H7 (cell line): Measurements from ENCODE around the gene DDX39B. TPM values are rescaled to one million over a fixed set of nuclear protein-coding genes. Genes with fewer than 3 reads are reported as not detected.
"Not testable (repeated sequence)": the region's sequence is repeated elsewhere in the genome, so short reads cannot be mapped to it uniquely, and the experiment has no call there.

Experiments
- DNase-seq: peaks from one replicate; pipeline ENCODE4 v3.0.0; 2012
- H3K27me3 ChIP-seq: 2 replicates; pipeline ENCODE4 v1.6.0; 2011; ENCODE audit warnings: mild to moderate bottlenecking, low read length; ENCODE audit not compliant: control insufficient read depth, insufficient read depth
- H3K36me3 ChIP-seq: replicated peaks from 2 replicates; pipeline ENCODE4 v1.5.1; 2011; ENCODE audit warnings: low read length; ENCODE audit not compliant: control insufficient read depth, insufficient read depth
- H3K4me3 ChIP-seq: 2 replicates; pipeline ENCODE4 v1.5.1; 2011; ENCODE audit warnings: low read depth, mild to moderate bottlenecking, control low read depth, low read length, moderate library complexity; ENCODE audit not compliant: insufficient read depth
- total RNA-seq: library from RNA; depleted of rRNA; stranded (reverse); fragments of >200 nt; shearing (Covaris generic); gene quantifications from 2 replicates; pipeline ENCODE4 v1.2.3, GENCODE V29; 2014

Gene DDX39B
- total RNA-seq, 1 experiment from 2014 or later: 872 TPM

GRCh38 chr6:31531771-31532643 lies 9.8 kb downstream of the DDX39B start:
- peaks cover 59% of the 10 kb centered on the region for H3K36me3 ChIP-seq
- no peak for DNase-seq
- no peak overlapping the region for H3K4me3 ChIP-seq
- no peaks in the 10 kb centered on the region for H3K27me3 ChIP-seq

DNA sequence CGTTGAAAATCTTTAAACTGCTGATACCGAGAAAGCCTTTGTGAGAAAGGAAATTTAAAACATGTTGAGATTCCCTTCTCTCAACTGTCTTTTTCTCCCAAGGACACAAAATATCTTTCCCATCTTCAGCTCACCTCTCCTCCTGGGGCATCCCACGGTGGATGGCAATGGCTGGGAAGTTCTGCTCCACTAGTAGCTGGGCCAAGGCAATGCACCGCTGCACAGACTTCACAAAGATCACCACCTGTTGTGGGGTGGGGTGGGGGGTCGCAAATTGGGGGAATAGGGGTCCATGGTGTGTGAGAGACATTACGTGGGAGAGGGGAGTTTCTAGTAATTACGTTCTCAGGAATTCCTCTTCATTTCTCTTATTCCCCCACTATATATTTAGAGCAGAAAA lies 10.6 kb downstream of the DDX39B start:
- no peak overlapping the region for H3K4me3 ChIP-seq
- peaks cover 52% of the 10 kb centered on the region for H3K36me3 ChIP-seq
- H3K27me3 ChIP-seq: no peaks in the 10 kb centered on the region
- DNase-seq: no peak

DNA sequence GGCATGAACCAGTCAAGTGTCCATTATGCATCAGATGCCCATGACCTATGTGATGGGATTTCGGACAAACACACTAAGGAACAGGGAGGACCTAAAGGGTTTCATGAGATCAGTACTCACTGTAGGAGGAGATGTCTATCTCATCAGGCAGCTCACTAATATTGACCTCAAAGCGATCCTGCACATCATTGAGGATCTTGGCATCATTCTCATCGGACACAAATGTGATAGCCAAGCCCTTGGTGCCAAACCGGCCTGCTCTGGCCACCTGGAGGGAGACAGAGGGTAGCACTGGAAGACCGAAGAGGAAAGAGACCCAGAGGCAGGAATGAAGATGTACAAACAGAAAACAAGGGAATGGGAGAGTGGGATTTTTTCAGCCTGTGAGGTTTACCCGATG lies 11.1 kb downstream of the DDX39B start:
- Histone ChIP-seq H3K27me3 (no peaks in the 10 kb centered on the region), H3K4me3 (no peak overlapping the region), H3K36me3 (peaks cover 47% of the 10 kb centered on the region)
- no peak for DNase-seq

- Histone ChIP-seq H3K4me3 (no peak overlapping the region), H3K27me3 (no peaks in the 10 kb centered on the region), H3K36me3 (peaks cover 36% of the 10 kb centered on the region)
- peak; percentile 54 for DNase-seq
Measured at GRCh38 chr6:31529329-31530150, 12.3 kb downstream of the DDX39B start.

GRCh38 chr6:31528821-31529328 lies 12.9 kb downstream of the DDX39B start, which contains the start of gene MCCD1:
TSS of gene MCCD1 (plus strand) at chr6:31528962. CDS start at chr6:31529015, 53 bp downstream.
- peak; percentile 57 for DNase-seq
- Histone ChIP-seq H3K27me3 (no peaks in the 10 kb centered on the region), H3K36me3 (peaks cover 31% of the 10 kb centered on the region), H3K4me3 (no peak within 1 kb of the TSS)

DNA sequence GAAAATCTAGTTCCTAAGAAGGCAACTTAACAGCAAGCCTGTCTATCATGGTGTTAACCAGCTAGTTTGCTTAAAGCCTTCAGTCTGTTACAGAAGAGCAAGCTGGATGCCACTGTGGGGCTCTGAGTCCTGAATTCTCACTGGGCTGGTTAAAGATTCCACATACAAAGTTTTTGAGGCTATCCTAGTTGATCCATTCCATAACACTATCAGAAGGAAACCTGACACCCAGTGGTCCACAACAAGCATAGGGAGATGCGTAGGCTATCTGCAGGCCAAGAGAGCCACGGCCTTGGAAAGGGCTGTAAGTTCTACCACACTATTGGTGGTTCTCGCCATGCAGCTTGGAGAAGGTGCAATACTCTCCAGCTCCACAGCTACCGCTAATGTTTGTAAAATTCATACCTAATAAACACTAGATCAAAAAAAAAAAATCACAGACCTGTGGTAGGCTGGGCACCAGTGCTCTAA lies 13.5 kb downstream of the DDX39B start:
- no peak for DNase-seq
- Histone ChIP-seq H3K27me3 (no peaks in the 10 kb centered on the region), H3K4me3 (no peak overlapping the region), H3K36me3 (peaks cover 26% of the 10 kb centered on the region)

GRCh38 chr6:31525932-31526591 lies 15.7 kb downstream of the DDX39B start:
- no peak overlapping the region for H3K4me3 ChIP-seq
- no peaks in the 10 kb centered on the region for H3K27me3 ChIP-seq
- peaks cover 9% of the 10 kb centered on the region for H3K36me3 ChIP-seq
- no peak for DNase-seq

DNA sequence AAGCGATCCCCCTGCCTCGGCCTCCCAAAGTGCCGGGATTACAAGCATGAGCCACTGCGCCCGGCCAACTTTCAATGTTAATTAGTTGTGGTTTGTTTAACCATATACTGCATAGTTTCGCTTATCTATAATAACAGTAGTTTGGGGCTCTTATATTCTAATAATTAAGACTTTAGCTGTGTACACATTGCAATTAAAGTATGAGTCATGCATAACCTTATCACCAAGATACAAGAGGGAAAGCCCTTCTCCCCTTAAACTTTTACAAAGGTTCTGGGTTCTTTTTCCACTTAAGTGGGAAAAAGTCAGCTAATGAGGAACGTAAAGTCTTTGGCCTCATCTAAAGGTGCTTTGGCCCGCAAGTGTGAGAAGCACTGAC lies 16.3 kb downstream of the DDX39B start:
- Histone ChIP-seq H3K36me3 (peaks cover 4% of the 10 kb centered on the region), H3K4me3 (no peak overlapping the region)
- no peak for DNase-seq

DNA sequence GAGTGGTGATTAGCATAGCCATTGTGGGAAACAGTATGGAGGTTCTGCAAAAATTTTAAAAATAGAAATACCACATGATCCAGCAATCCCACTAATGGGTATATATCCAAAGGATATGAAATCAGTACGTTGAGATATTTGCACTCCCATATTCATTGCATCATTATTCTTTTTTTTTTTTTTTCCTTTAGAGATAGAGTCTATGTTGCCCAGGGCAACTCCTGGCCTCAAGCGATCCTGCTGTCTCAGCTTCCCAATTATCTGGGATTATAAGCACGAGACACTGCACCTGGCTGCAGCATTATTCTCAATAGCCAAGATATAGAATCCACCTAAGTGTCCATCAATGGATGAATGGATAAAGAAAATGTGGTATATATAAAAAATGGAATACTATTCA lies 20.0 kb downstream of the DDX39B start:
- no peaks in the 10 kb centered on the region for H3K36me3 ChIP-seq
- no peak for DNase-seq
- no peak overlapping the region for H3K4me3 ChIP-seq
- H3K27me3 ChIP-seq: no peaks in the 10 kb centered on the region

More for the DNA sequence above, 16.3 kb downstream of the DDX39B start:
- no peaks in the 10 kb centered on the region for H3K27me3 ChIP-seq

GRCh38 chr6:31513456-31514165 lies 28.2 kb downstream of the DDX39B start:
- H3K36me3 ChIP-seq: peaks cover 8% of the 10 kb centered on the region
- no peaks in the 10 kb centered on the region for H3K27me3 ChIP-seq
- no peak for DNase-seq
- H3K4me3 ChIP-seq: no peak overlapping the region

- DNase-seq: no peak
- peaks cover 11% of the 10 kb centered on the region for H3K36me3 ChIP-seq
- H3K4me3 ChIP-seq: no peak overlapping the region
- H3K27me3 ChIP-seq: no peaks in the 10 kb centered on the region
Measured at GRCh38 chr6:31510007-31510406, 31.8 kb downstream of the DDX39B start.

- peaks cover 11% of the 10 kb centered on the region for H3K36me3 ChIP-seq
- H3K4me3 ChIP-seq, H3K27me3 ChIP-seq, DNase-seq: not testable (repeated sequence)
Measured at GRCh38 chr6:31509036-31509435, 32.8 kb downstream of the DDX39B start.

- Histone ChIP-seq H3K27me3 (no peaks in the 10 kb centered on the region; the same call in 1 of the 2 replicates), H3K36me3 (peaks cover 1% of the 10 kb centered on the region), H3K4me3 (no peak overlapping the region)
- DNase-seq: no peak
Measured at GRCh38 chr6:31502586-31502985, 39.2 kb downstream of the DDX39B start.

GRCh38 chr6:31499648-31500047 lies 42.2 kb downstream of the DDX39B start:
- H3K4me3 ChIP-seq, DNase-seq, H3K27me3 ChIP-seq, H3K36me3 ChIP-seq: not testable (repeated sequence)
